Measurements from ENCODE around the gene RAMP2. TPM values are rescaled to one million over a fixed set of nuclear protein-coding genes. Genes with fewer than 3 reads are reported as not detected.

RAMP2 gene
- total RNA-seq: 9.1 TPM

GRCh38 chr17:42760652-42761581, at the start of gene RAMP2:
TSS of gene RAMP2 (plus strand) at chr17:42761227. CDS start at chr17:42761262, 35 bp downstream.

GRCh38 chr17:42744806-42745617, 16.0 kb upstream of the RAMP2 start, which contains the start of gene EZH1:
TSS of gene EZH1 (minus strand) at chr17:42745040. CDS start at chr17:42728941, 16,099 bp downstream.

GRCh38 chr17:42773290-42774035, 12.4 kb downstream of the RAMP2 start, which contains the start of gene VPS25:
TSS of gene VPS25 (plus strand) at chr17:42773449. CDS start at chr17:42773476, 27 bp downstream.

GRCh38 chr17:42779936-42780850, 19.2 kb downstream of the RAMP2 start, which contains the start of gene WNK4:
TSS of gene WNK4 (plus strand) at chr17:42780610. CDS start at chr17:42780699, 89 bp downstream.

GRCh38 chr17:42798383-42799380, 37.7 kb downstream of the RAMP2 start, which contains the start of the genes CNTD1 and COA3:
TSS of gene CNTD1 (plus strand) at chr17:42798861. CDS start at chr17:42799068, 207 bp downstream.
TSS of gene COA3 (minus strand) at chr17:42798704. CDS start at chr17:42798681, 23 bp downstream.

Small RNAs within 50 kb of the gene (small RNA-seq; reads per million reads assigned to genes)
- not detected for gene HMGN2P15 (ENCODE audit: low replicate concordance)

Other genes with a start within 250 kb of the RAMP2 start
- 14.7 TPM for gene NAGLU, start 225.0 kb upstream of the RAMP2 start, total RNA-seq
- 1.6 TPM for gene HSD17B1, start 208.3 kb upstream of the RAMP2 start, total RNA-seq
- gene COASY, start 199.1 kb upstream of the RAMP2 start, total RNA-seq: 5.9 TPM
- 35.7 TPM for gene MLX, start 194.1 kb upstream of the RAMP2 start, total RNA-seq
- gene PSMC3IP, start 183.5 kb upstream of the RAMP2 start, total RNA-seq: 6.9 TPM
- gene RETREG3, start 151.9 kb upstream of the RAMP2 start, total RNA-seq: 49.8 TPM
- 18.2 TPM for gene TUBG1, start 151.5 kb upstream of the RAMP2 start, total RNA-seq
- gene TUBG2, start 101.9 kb upstream of the RAMP2 start, total RNA-seq: 26.3 TPM
- gene PLEKHH3, start 84.2 kb upstream of the RAMP2 start, total RNA-seq: 4.4 TPM
- 0.94 TPM for gene CCR10, start 79.4 kb upstream of the RAMP2 start, total RNA-seq
- gene CNTNAP1, start 78.7 kb upstream of the RAMP2 start, total RNA-seq: 12.5 TPM
- 68.9 TPM for gene EZH1, start 16.2 kb upstream of the RAMP2 start, total RNA-seq
- gene VPS25, start 12.2 kb downstream of the RAMP2 start, total RNA-seq: 24.4 TPM
- gene WNK4, start 19.4 kb downstream of the RAMP2 start, total RNA-seq: not detected
- 65.7 TPM for gene COA3, start 37.5 kb downstream of the RAMP2 start, total RNA-seq
- 0.31 TPM for gene CNTD1, start 37.6 kb downstream of the RAMP2 start, total RNA-seq
- 61.3 TPM for gene BECN1, start 63.1 kb downstream of the RAMP2 start, total RNA-seq
- 41.0 TPM for gene PSME3, start 72.2 kb downstream of the RAMP2 start, total RNA-seq
- 2.5 TPM for gene AOC2, start 83.4 kb downstream of the RAMP2 start, total RNA-seq
- gene AOC3, start 90.0 kb downstream of the RAMP2 start, total RNA-seq: 0.31 TPM
- gene G6PC1, start 139.6 kb downstream of the RAMP2 start, total RNA-seq: not detected
- gene AARSD1, start 203.2 kb downstream of the RAMP2 start, total RNA-seq: 34.1 TPM
- gene PTGES3L, start 218.9 kb downstream of the RAMP2 start, total RNA-seq: 2.5 TPM
- gene RUNDC1, start 219.3 kb downstream of the RAMP2 start, total RNA-seq: 16.9 TPM
- gene RPL27, start 237.2 kb downstream of the RAMP2 start, total RNA-seq: 1,347 TPM
- gene IFI35, start 245.6 kb downstream of the RAMP2 start, total RNA-seq: 2.5 TPM

Measured in parietal lobe (tissue), 2 donors.